Measurements from ENCODE around the gene RPAP3. TPM values are rescaled to one million over a fixed set of nuclear protein-coding genes. Genes with fewer than 3 reads are reported as not detected.

The RPAP3 gene
- polyA plus RNA-seq, 1 donor (not counting 4 experiments of a cell fraction or from before 2014, with no cell fraction given): 22.9 TPM

DNA sequence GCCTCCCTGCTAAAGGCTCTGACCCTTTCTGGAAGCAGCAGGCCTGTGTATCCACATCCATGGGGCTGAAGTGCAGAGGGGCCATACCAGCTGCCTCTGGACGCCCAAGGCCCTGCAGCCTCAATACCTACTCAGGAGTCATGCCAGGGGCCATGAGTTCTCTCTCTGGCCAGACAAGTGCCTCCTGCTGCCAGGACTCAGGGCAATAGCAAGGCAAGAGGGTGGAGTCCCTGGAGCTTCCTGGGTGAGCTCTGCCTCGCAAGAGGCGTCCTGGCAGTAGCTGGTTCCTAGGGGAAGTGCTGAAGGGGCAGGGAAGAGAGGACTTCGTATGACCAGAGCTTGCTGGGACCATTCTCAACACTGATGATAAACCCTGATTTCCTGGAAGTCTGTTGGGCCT, 30.4 kb upstream of the RPAP3 start:
- no peaks in the 10 kb centered on the region for H3K27me3 ChIP-seq (ENCODE audit: control insufficient read depth, extremely low read depth, insufficient read depth, low read length)
- H3K27ac ChIP-seq (ENCODE audit: control insufficient read depth, insufficient read depth, low read length): no peak overlapping the region
- no peaks in the 10 kb centered on the region for H3K79me2 ChIP-seq (ENCODE audit: control insufficient read depth, insufficient read depth, low read length)
- peaks cover 0 to 5% of the 10 kb centered on the region in 2 experiments for H3K36me3 ChIP-seq (ENCODE audit: control insufficient read depth in 2 of 2, extremely low read depth in 1 of 2, insufficient read depth in 2 of 2, low read length in 2 of 2)
- peaks cover 1% of the 10 kb centered on the region for H3K4me1 ChIP-seq (ENCODE audit: control insufficient read depth, extremely low read depth, insufficient read depth, low read length)
- dilution Hi-C loops (cut with MboI; ENCODE audit: extremely low pct_ligation_motif_present, low sequenced_read_pairs): no loop called here
- no peak overlapping the region for H3K9ac ChIP-seq (ENCODE audit: control insufficient read depth, extremely low read depth, insufficient read depth, low read length)
- no peak overlapping the region for H3K4me3 ChIP-seq (ENCODE audit: control insufficient read depth in 2 of 3, extremely low read depth in 1 of 3, insufficient read depth in 2 of 3, low read depth in 1 of 3, low read length in 3 of 3)
- no peak for FAIRE-seq
- H4K20me1 ChIP-seq (ENCODE audit: control insufficient read depth, extremely low read depth, insufficient read depth, low read length): no peaks in the 10 kb centered on the region
- no peaks in the 10 kb centered on the region for H3K9me1 ChIP-seq (ENCODE audit: control insufficient read depth, extremely low read depth, insufficient read depth, low read length)
- H3K4me2 ChIP-seq (ENCODE audit: control insufficient read depth, extremely low read depth, insufficient read depth, low read depth, low read length): no peak overlapping the region
- H2AFZ ChIP-seq (ENCODE audit: control insufficient read depth, low read length): no peak overlapping the region
- no peak for TF ChIP-seq EZH2 (IDR thresholded peaks at IDR 0.05; ENCODE audit: low read length)
- TF ChIP-seq, protein P1, sequence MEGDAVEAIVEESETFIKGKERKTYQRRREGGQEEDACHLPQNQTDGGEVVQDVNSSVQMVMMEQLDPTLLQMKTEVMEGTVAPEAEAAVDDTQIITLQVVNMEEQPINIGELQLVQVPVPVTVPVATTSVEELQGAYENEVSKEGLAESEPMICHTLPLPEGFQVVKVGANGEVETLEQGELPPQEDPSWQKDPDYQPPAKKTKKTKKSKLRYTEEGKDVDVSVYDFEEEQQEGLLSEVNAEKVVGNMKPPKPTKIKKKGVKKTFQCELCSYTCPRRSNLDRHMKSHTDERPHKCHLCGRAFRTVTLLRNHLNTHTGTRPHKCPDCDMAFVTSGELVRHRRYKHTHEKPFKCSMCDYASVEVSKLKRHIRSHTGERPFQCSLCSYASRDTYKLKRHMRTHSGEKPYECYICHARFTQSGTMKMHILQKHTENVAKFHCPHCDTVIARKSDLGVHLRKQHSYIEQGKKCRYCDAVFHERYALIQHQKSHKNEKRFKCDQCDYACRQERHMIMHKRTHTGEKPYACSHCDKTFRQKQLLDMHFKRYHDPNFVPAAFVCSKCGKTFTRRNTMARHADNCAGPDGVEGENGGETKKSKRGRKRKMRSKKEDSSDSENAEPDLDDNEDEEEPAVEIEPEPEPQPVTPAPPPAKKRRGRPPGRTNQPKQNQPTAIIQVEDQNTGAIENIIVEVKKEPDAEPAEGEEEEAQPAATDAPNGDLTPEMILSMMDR (optimal IDR thresholded peaks at IDR 0.05 in 1 of 3, IDR thresholded peaks at IDR 0.05 in 1 of 3, conservative IDR thresholded peaks at IDR 0.05 in 1 of 3; ENCODE audit: extremely low read depth in 1 of 3, insufficient read depth in 2 of 3, low read length in 3 of 3): no peak
- no peak for DNase-seq (ENCODE audit: low read depth, low spot score)
- H3K9me3 ChIP-seq (ENCODE audit: control insufficient read depth, low read depth, low read length): no peaks in the 10 kb centered on the region

DNA sequence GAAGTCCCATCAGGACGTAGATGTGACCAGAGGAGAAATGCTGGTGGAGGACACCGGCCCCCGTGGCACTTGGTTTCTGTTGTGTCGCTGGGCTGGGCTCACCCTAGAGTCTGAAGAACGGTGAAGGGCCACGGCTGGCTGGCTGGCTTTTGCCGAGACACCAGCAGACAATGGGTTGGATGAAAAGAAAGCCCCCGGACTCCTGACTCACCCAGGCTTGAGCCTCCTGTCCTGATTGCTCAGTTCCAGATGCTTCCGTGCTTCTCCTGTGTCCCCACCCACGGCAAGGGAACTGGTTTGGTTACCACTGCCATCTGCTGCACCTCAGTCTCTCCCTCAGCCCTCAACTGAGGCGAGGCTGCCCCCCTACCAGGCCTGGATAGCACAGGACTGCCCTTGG, 29.8 kb upstream of the RPAP3 start:
- Histone ChIP-seq H3K4me2 (ENCODE audit: control insufficient read depth, extremely low read depth, insufficient read depth, low read depth, low read length) (no peak overlapping the region), H3K4me1 (ENCODE audit: control insufficient read depth, extremely low read depth, insufficient read depth, low read length) (no peaks in the 10 kb centered on the region), H3K4me3 (ENCODE audit: control insufficient read depth in 2 of 3, extremely low read depth in 1 of 3, insufficient read depth in 2 of 3, low read depth in 1 of 3, low read length in 3 of 3) (no peak overlapping the region), H3K36me3 (ENCODE audit: control insufficient read depth in 2 of 2, extremely low read depth in 1 of 2, insufficient read depth in 2 of 2, low read length in 2 of 2) (peaks cover 0 to 5% of the 10 kb centered on the region in 2 experiments), H3K9me3 (ENCODE audit: control insufficient read depth, low read depth, low read length) (no peaks in the 10 kb centered on the region), H2AFZ (ENCODE audit: control insufficient read depth, low read length) (no peak overlapping the region), H3K9ac (ENCODE audit: control insufficient read depth, extremely low read depth, insufficient read depth, low read length) (no peak overlapping the region), H3K79me2 (ENCODE audit: control insufficient read depth, insufficient read depth, low read length) (no peaks in the 10 kb centered on the region), H4K20me1 (ENCODE audit: control insufficient read depth, extremely low read depth, insufficient read depth, low read length) (no peaks in the 10 kb centered on the region), H3K9me1 (ENCODE audit: control insufficient read depth, extremely low read depth, insufficient read depth, low read length) (no peaks in the 10 kb centered on the region), H3K27ac (ENCODE audit: control insufficient read depth, insufficient read depth, low read length) (no peak overlapping the region), H3K27me3 (ENCODE audit: control insufficient read depth, extremely low read depth, insufficient read depth, low read length) (no peaks in the 10 kb centered on the region)
- DNase-seq (ENCODE audit: low read depth, low spot score) (no peak), FAIRE-seq (no peak)
- dilution Hi-C loops (cut with MboI; ENCODE audit: extremely low pct_ligation_motif_present, low sequenced_read_pairs): no loop called here
- TF ChIP-seq, protein P1 (optimal IDR thresholded peaks at IDR 0.05 in 1 of 3, IDR thresholded peaks at IDR 0.05 in 1 of 3, conservative IDR thresholded peaks at IDR 0.05 in 1 of 3; ENCODE audit: extremely low read depth in 1 of 3, insufficient read depth in 2 of 3, low read length in 3 of 3): no peak
- TF ChIP-seq EZH2 (IDR thresholded peaks at IDR 0.05; ENCODE audit: low read length): no peak

Data from keratinocyte (primary cell).